Bronchial epithelial cell (primary cell): ENCODE data around the gene TKT. TPM values are rescaled to one million over a fixed set of nuclear protein-coding genes. Genes with fewer than 3 reads are reported as not detected.
A peak's percentile ranks its signal among the peaks of the same experiment; 100 is the strongest.

ENCODE experiments used
- DNase-seq: peaks from one replicate; pipeline ENCODE4 v3.0.0-alpha.2; 2010; ENCODE audit warnings: low read depth
- FAIRE-seq: peaks from 2 replicates; lab custom pipeline; 2011; peaks lifted over from hg19 to GRCh38; lab: Jason Lieb, UNC
- H3K27me3 ChIP-seq: 2 replicates; pipeline ENCODE4 v1.5.1; 2011; ENCODE audit warnings: low read length; ENCODE audit not compliant: control insufficient read depth, insufficient read depth
- H3K36me3 ChIP-seq: 2 replicates; pipeline ENCODE4 v1.5.1; 2011; ENCODE audit warnings: low read length; ENCODE audit not compliant: control insufficient read depth, insufficient read depth
- H3K4me3 ChIP-seq: 2 replicates; pipeline ENCODE4 v1.5.1; 2011; ENCODE audit warnings: mild to moderate bottlenecking, low read depth, low read length, control low read depth
- total RNA-seq: library from RNA; depleted of rRNA; stranded (reverse); fragments of >200 nt; gene quantifications from 2 replicates; pipeline ENCODE4 v1.2.1, GENCODE V29; 2014
- TF ChIP-seq, protein P1 (sequence below): IDR thresholded peaks from 2 replicates; pipeline ENCODE4 v1.5.1; 2011; ENCODE audit warnings: mild to moderate bottlenecking, moderate library complexity, low read length, control low read depth, inconsistent platforms; ENCODE audit not compliant: insufficient read depth, severe bottlenecking

The TKT gene
- total RNA-seq, 1 donor from 2014 or later = 341 TPM

DNA sequence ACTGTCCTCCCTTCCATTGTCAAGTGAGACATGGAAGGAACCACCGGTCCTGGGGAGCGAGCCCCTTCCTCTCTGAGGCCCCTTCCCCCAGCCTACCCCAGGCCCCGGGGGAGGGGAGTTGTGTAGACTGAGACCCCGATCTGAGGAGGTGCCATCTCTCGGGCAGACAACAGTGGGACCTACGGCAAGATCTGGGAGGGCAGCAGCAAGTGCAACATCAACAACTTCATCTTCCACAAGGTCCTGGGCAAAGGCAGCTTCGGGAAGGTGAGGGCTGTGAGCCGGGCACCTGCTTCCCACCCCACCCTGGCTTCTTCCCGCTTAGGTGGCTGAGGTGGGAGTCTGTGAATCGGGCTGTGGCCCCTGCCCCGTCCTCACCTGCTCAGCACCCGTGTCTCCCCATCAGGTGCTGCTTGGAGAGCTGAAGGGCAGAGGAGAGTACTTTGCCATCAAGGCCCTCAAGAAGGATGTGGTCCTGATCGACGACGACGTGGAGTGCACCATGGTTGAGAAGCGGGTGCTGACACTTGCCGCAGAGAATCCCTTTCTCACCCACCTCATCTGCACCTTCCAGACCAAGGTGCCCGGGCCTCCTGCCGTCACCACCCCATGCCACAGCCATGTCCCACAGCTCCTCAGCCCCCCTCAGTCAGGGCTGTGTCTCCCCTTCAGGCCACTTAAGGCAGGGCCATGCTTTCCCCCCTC, 69.9 kb downstream of the TKT start:
- no peaks in the 10 kb centered on the region for H3K27me3 ChIP-seq
- TF ChIP-seq, protein P1, sequence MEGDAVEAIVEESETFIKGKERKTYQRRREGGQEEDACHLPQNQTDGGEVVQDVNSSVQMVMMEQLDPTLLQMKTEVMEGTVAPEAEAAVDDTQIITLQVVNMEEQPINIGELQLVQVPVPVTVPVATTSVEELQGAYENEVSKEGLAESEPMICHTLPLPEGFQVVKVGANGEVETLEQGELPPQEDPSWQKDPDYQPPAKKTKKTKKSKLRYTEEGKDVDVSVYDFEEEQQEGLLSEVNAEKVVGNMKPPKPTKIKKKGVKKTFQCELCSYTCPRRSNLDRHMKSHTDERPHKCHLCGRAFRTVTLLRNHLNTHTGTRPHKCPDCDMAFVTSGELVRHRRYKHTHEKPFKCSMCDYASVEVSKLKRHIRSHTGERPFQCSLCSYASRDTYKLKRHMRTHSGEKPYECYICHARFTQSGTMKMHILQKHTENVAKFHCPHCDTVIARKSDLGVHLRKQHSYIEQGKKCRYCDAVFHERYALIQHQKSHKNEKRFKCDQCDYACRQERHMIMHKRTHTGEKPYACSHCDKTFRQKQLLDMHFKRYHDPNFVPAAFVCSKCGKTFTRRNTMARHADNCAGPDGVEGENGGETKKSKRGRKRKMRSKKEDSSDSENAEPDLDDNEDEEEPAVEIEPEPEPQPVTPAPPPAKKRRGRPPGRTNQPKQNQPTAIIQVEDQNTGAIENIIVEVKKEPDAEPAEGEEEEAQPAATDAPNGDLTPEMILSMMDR = no peak
- FAIRE-seq = no peak
- no peak overlapping the region for H3K4me3 ChIP-seq
- no peak for DNase-seq
- H3K36me3 ChIP-seq = peaks cover 44% of the 10 kb centered on the region

DNA sequence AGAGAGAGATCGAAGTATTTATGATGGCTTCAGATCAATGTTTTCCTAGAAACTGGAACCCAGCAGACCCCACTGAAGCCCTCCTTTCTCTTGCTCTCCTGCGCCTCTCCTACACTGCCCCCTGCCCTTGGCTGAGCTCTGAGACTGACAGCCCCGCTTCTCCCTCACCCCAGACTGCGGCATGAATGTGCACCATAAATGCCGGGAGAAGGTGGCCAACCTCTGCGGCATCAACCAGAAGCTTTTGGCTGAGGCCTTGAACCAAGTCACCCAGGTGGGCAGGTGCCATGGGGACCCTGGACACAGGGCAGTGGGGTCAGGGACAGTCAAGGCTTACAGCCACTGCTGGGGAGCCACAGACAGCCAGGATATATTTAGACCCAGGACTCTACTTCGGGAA, 71.1 kb downstream of the TKT start:
- DNase-seq (no peak), FAIRE-seq (peak; percentile 52)
- TF ChIP-seq, protein P1 = no peak
- Histone ChIP-seq H3K27me3 (no peaks in the 10 kb centered on the region), H3K4me3 (no peak overlapping the region), H3K36me3 (peaks cover 48% of the 10 kb centered on the region)

DNA sequence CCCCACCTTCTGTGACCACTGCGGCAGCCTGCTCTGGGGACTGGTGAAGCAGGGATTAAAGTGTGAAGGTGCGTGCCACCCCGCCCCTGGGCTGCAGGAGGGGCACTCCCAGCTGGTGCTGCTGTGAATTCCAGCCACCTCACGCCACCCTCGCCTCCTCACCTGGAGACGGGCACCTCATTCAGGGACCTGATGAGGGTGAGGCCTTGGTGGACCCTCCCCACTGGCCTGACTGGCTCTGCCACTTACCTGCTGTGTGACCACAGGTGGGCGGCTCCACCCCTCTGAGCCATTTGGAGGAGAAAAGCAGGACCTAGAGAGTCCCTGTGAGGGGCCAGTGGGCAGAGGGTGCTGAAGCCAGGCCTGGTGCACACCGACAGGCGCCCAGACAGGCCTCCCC, 72.3 kb downstream of the TKT start:
- H3K36me3 ChIP-seq = peaks cover 49% of the 10 kb centered on the region
- no peak for FAIRE-seq
- TF ChIP-seq, protein P1 = no peak

DNA sequence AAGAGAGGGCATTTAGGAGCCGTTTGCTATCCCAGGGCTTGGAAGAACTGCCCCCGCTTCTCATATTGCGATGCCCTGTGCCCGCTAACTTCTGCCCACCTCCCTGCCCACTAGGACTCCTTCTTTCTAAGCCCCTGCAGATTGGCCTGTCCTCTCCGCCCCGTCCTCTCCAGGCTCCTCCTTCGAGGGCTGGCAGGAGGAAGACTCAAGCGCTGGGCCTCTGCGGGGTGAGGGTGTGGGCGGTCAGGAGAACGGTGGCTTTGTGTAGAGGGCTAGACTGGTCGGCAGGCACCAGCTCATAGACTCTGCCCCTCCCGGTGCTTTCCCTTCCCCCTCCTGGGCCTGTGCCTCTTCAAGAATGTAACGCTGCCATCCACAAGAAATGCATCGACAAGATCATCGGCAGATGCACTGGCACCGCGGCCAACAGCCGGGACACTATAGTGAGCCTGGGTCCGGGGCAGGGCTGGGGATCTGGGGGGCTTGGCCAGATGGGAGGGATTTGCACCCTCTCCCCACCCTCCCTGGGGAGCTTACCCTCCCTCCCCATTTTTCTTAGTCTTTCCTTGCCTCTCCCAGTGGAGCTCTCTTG, 73.0 kb downstream of the TKT start:
- Histone ChIP-seq H3K27me3 (no peaks in the 10 kb centered on the region), H3K36me3 (peaks cover 49% of the 10 kb centered on the region), H3K4me3 (no peak overlapping the region)
- no peak for FAIRE-seq
- TF ChIP-seq, protein P1 = no peak
- DNase-seq = no peak

More for the DNA sequence above, 72.3 kb downstream of the TKT start:
- Histone ChIP-seq H3K4me3 (no peak overlapping the region), H3K27me3 (no peaks in the 10 kb centered on the region)
- no peak for DNase-seq

DNA sequence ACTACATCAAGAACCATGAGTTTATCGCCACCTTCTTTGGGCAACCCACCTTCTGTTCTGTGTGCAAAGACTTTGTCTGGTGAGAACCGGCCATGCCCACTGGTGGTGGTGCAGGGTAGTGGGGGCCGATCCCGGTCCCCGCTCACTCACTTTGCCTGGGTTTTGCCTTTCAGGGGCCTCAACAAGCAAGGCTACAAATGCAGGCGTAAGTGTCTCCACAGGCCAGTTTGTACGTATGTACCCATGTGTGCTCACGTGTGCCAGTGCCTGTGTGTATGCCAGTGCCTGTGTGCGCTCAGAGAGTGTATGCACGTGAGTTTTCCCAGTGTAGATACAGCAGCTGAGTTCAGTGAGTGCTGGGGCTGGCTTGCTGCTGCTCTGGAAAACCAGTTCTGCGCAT, 74.3 kb downstream of the TKT start:
- H3K27me3 ChIP-seq = no peaks in the 10 kb centered on the region
- DNase-seq (no peak), FAIRE-seq (peak; percentile 68)
- TF ChIP-seq, protein P1 = no peak
- no peak overlapping the region for H3K4me3 ChIP-seq
- peaks cover 45% of the 10 kb centered on the region for H3K36me3 ChIP-seq
